Naive thymus-derived CD8-positive, alpha-beta T cell (primary cell): ENCODE results near the gene FAM89A. TPM values are rescaled to one million over a fixed set of nuclear protein-coding genes. Genes with fewer than 3 reads are reported as not detected.
"Not testable (repeated sequence)": the region's sequence is repeated elsewhere in the genome, so short reads cannot be mapped to it uniquely, and the experiment has no call there.

Experiments used
- ATAC-seq, 2 donors: fragments of 150-1000 bp; cut with Tn5 transposase in 1 of 2; sonication (Bioruptor Pico), chemical (Tn5 transposase) in 1 of 2; 1 replicate in 1 of 2; 2 replicates in 1 of 2; pipeline ENCODE4 v1.10.0; 2021; ENCODE audit warnings: mild to moderate bottlenecking in 2 of 2, moderate library complexity in 2 of 2
- POLR2A ChIA-PET: fragments of 350-600 bp; sonication (Branson Sonifier 250); formaldehyde crosslinking; loops from one replicate; lab custom pipeline; 2021; ENCODE audit warnings: antibody characterized with exemption; lab: Charles Lee
- DNase-seq, 10 donors: peaks; one replicate each; pipeline versions ENCODE4 v3.0.0 to v3.0.0-alpha.2; 2020 to 2022
- H3K27ac Mint-ChIP-seq, 10 donors: one replicate each; pipeline ENCODE4 v1.8.0; 2020 to 2022; ENCODE audit warnings: mild to moderate bottlenecking in 10 of 10, mixed read lengths in 10 of 10, moderate library complexity in 4 of 10, inconsistent platforms in 1 of 10
- H3K27me3 Mint-ChIP-seq, 5 donors: one replicate each; pipeline ENCODE4 v1.8.0; 2021 to 2022; ENCODE audit warnings: mixed read lengths in 5 of 5
- H3K36me3 Mint-ChIP-seq, 3 donors: one replicate each; pipeline ENCODE4 v1.8.0; 2020 to 2022; ENCODE audit warnings: mixed read lengths in 3 of 3, mild to moderate bottlenecking in 2 of 3, inconsistent platforms in 1 of 3
- H3K4me1 Mint-ChIP-seq, 4 donors: one replicate each; pipeline ENCODE4 v1.8.0; 2021 to 2022; ENCODE audit warnings: mixed read lengths in 4 of 4
- H3K4me3 Mint-ChIP-seq, 10 donors: one replicate each; pipeline ENCODE4 v1.8.0; 2020 to 2022; ENCODE audit warnings: mild to moderate bottlenecking in 10 of 10, mixed read lengths in 10 of 10, moderate library complexity in 6 of 10, inconsistent platforms in 1 of 10
- H3K9me3 Mint-ChIP-seq, 9 donors: one replicate each; pipeline ENCODE4 v1.8.0; 2020 to 2022; ENCODE audit warnings: mixed read lengths in 9 of 9, mild to moderate bottlenecking in 3 of 9, inconsistent platforms in 1 of 9, moderate library complexity in 1 of 9
- polyA plus RNA-seq, 3 donors: library from polyadenylated mRNA; unstranded; fragments of 300-500 nt; fragmentation: Illumina TruSeq; gene quantifications; one replicate each; pipeline ENCODE4 v1.2.3, GENCODE V29; 2021
- total RNA-seq, 8 experiments: library from RNA in 2 of 8; stranded (reverse) in 2 of 8; gene quantifications; one replicate each; pipeline ENCODE4 v1.2.3 and lab custom pipeline; 2021 to 2026

The FAM89A gene
- total and polyA plus RNA-seq, 5 experiments from 2014 or later: 7.4 to 11.1 (median 9.3) TPM

GRCh38 chr1:231039161-231040018, 664 bp downstream of the FAM89A start:
- Mint-ChIP-seq H3K9me3 (no peaks in the 10 kb centered on the region), H3K36me3 (no peaks in the 10 kb centered on the region), H3K27me3 (peaks cover 0 to 2% (median 0%) of the 10 kb centered on the region in 5 donors), H3K27ac (peak overlapping the region in 8 of 10 donors; percentile 21 to 77 (median 47)), H3K4me1 (peaks cover 17 to 37% (median 32%) of the 10 kb centered on the region in 4 donors), H3K4me3 (peak overlapping the region; percentile 71 to 88 (median 82))
- peak; percentile 16 to 33 for ATAC-seq
- peak in 7 of 10 donors; percentile 3 to 38 (median 24) for DNase-seq
- POLR2A ChIA-PET: interaction anchor here (0.9 to 4.9 kb wide), 2 partner anchors 61 to 172 kb away, joined by 3 to 25 read pairs; partner anchors contain the start of genes ARV1 and TTC13

GRCh38 chr1:231037585-231038517, 2.2 kb downstream of the FAM89A start:
- peak overlapping the region in 6 of 10 donors; percentile 30 to 83 (median 68) for H3K4me3 Mint-ChIP-seq
- DNase-seq: no peak
- ATAC-seq: no peak
- H3K27ac Mint-ChIP-seq: peak overlapping the region in 3 of 10 donors; percentile 6 to 62 (median 40)
- H3K4me1 Mint-ChIP-seq: peaks cover 21 to 46% (median 38%) of the 10 kb centered on the region in 4 donors
- H3K36me3 Mint-ChIP-seq: peaks cover 0 to 2% (median 0%) of the 10 kb centered on the region in 3 donors
- H3K9me3 Mint-ChIP-seq: no peaks in the 10 kb centered on the region
- POLR2A ChIA-PET: interaction anchor here (4.9 kb wide), 1 partner anchor 60 kb away, joined by 25 read pairs; the partner anchor contains the start of genes ARV1 and TTC13
- peaks cover 0 to 2% (median 0%) of the 10 kb centered on the region in 5 donors for H3K27me3 Mint-ChIP-seq

DNA sequence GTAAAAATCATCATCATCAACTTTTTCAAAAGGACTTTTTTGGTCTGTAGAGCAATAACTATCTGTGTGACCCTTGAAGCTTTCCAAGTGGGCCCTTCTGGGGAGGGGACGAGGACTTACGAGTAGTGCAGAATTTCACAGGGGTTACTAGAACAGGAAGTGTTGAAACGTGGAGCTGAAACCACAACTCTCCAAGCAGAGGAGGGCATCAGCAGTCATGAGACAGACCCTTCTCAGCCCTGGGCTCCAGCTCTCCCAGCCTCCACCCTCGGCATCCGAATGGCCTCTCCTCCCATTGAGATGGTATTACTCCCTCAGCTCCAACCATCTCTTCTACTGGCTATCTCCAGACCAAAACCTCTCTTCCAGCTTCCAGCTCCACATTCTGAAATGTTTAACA, 3.6 kb downstream of the FAM89A start:
- H3K9me3 Mint-ChIP-seq: no peaks in the 10 kb centered on the region
- peaks cover 0 to 2% (median 0%) of the 10 kb centered on the region in 5 donors for H3K27me3 Mint-ChIP-seq
- POLR2A ChIA-PET: interaction anchor here (1.1 kb wide), 1 partner anchor 9 kb away, joined by 3 read pairs; no protein-coding TSS in a partner anchor
- H3K4me3 Mint-ChIP-seq: peak overlapping the region in 3 of 10 donors; percentile 3 to 53 (median 3)
- H3K27ac Mint-ChIP-seq: peak overlapping the region in 4 of 10 donors; percentile 0 to 62 (median 9)
- peaks cover 0 to 2% (median 0%) of the 10 kb centered on the region in 3 donors for H3K36me3 Mint-ChIP-seq
- H3K4me1 Mint-ChIP-seq: peaks cover 23 to 44% (median 39%) of the 10 kb centered on the region in 4 donors
- ATAC-seq (no peak), DNase-seq (no peak)

DNA sequence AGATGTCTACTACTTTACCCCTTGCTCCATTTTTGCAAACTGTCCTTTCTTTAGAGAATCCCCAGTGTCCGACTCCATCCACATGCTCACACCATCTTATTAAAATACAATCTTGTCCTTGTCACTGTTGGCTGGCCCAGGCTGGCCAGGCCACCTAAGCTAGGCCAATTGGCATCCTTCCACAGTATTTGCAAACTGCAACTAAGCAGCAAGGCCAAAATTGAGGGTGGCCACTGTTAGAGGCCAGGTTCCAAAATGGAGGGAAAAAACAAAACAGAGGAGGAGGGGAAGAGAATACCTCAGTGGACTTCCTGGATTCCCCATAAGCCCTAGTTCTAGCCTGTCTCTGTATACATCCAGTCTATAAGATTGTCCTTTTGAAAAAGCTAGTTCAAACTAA, 4.3 kb downstream of the FAM89A start:
- H3K4me3 Mint-ChIP-seq: no peak overlapping the region
- H3K9me3 Mint-ChIP-seq: no peaks in the 10 kb centered on the region
- DNase-seq: no peak
- H3K27ac Mint-ChIP-seq: no peak overlapping the region
- no peak for ATAC-seq
- peaks cover 0 to 2% (median 0%) of the 10 kb centered on the region in 5 donors for H3K27me3 Mint-ChIP-seq
- peaks cover 20 to 41% (median 35%) of the 10 kb centered on the region in 4 donors for H3K4me1 Mint-ChIP-seq
- POLR2A ChIA-PET: interaction anchor here (0.6 to 1.1 kb wide), 2 partner anchors 9 to 12 kb away, joined by 3 read pairs; no protein-coding TSS in a partner anchor
- peaks cover 0 to 2% (median 0%) of the 10 kb centered on the region in 3 donors for H3K36me3 Mint-ChIP-seq

DNA sequence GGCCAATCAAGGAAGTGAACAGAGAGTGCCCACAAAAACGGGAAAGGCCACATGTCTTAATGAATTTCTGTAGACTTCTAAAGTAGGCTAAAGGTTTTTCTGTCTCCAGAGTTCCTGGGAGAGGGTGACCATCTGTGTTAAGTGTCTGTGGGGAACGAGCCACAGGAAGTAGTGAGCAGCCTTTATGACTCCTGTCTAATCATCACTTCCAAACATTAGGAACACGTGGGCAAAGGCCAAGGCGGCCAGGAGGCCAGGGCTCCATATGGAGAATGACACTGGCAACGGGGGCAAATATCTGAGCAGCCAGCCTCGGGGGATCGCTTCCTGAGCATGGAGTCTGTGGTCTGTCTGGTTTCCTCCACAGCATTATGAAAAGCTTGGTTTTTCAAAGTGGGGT, 7.1 kb downstream of the FAM89A start:
- H3K36me3 Mint-ChIP-seq: peaks cover 0 to 4% (median 0%) of the 10 kb centered on the region in 3 donors
- peak overlapping the region in 2 of 10 donors; percentile 14 to 59 for H3K27ac Mint-ChIP-seq
- H3K9me3 Mint-ChIP-seq: no peaks in the 10 kb centered on the region
- H3K4me1 Mint-ChIP-seq: peaks cover 24 to 42% (median 37%) of the 10 kb centered on the region in 4 donors
- no peak overlapping the region for H3K4me3 Mint-ChIP-seq
- no peak for ATAC-seq
- no peak for DNase-seq
- POLR2A ChIA-PET: no interaction called here
- H3K27me3 Mint-ChIP-seq: peaks cover 0 to 2% (median 0%) of the 10 kb centered on the region in 5 donors

- Mint-ChIP-seq H3K27ac (peak overlapping the region in 1 of 10 donors; percentile 18), H3K4me1 (peaks cover 14 to 30% (median 23%) of the 10 kb centered on the region in 4 donors), H3K4me3 (no peak overlapping the region), H3K36me3 (peaks cover 0 to 11% (median 0%) of the 10 kb centered on the region in 3 donors), H3K9me3 (no peaks in the 10 kb centered on the region), H3K27me3 (peaks cover 0 to 3% (median 0%) of the 10 kb centered on the region in 5 donors)
- POLR2A ChIA-PET: no interaction called here
- ATAC-seq (no peak), DNase-seq (no peak)
Observed at GRCh38 chr1:231029841-231030240, 10.2 kb downstream of the FAM89A start.

- H3K27ac Mint-ChIP-seq, ATAC-seq, H3K27me3 Mint-ChIP-seq, POLR2A ChIA-PET, H3K9me3 Mint-ChIP-seq, H3K4me3 Mint-ChIP-seq, H3K36me3 Mint-ChIP-seq, DNase-seq: not testable (repeated sequence)
- peaks cover 12 to 30% (median 23%) of the 10 kb centered on the region in 4 donors for H3K4me1 Mint-ChIP-seq
Observed at GRCh38 chr1:231029247-231029646, 10.8 kb downstream of the FAM89A start.

- H3K4me1 Mint-ChIP-seq: peaks cover 12 to 30% (median 21%) of the 10 kb centered on the region in 4 donors
- ATAC-seq (no peak), DNase-seq (no peak)
- peaks cover 0 to 3% (median 0%) of the 10 kb centered on the region in 5 donors for H3K27me3 Mint-ChIP-seq
- H3K4me3 Mint-ChIP-seq: peak overlapping the region in 5 of 10 donors; percentile 16 to 66 (median 40)
- peaks cover 0 to 9% (median 0%) of the 10 kb centered on the region in 3 donors for H3K36me3 Mint-ChIP-seq
- H3K27ac Mint-ChIP-seq: peak overlapping the region in 4 of 10 donors; percentile 4 to 21 (median 4)
- POLR2A ChIA-PET: no interaction called here
- no peaks in the 10 kb centered on the region for H3K9me3 Mint-ChIP-seq
Observed at GRCh38 chr1:231028682-231029081, 11.4 kb downstream of the FAM89A start.

- no peak for DNase-seq
- Mint-ChIP-seq H3K9me3 (no peaks in the 10 kb centered on the region), H3K27me3 (peaks cover 0 to 3% (median 0%) of the 10 kb centered on the region in 5 donors), H3K27ac (no peak overlapping the region), H3K4me1 (peaks cover 9 to 24% (median 18%) of the 10 kb centered on the region in 4 donors), H3K4me3 (no peak overlapping the region), H3K36me3 (peaks cover 0 to 9% (median 0%) of the 10 kb centered on the region in 3 donors)
- no peak for ATAC-seq
- POLR2A ChIA-PET: no interaction called here
Observed at GRCh38 chr1:231027971-231028370, 12.1 kb downstream of the FAM89A start.

- ATAC-seq: no peak
- peak overlapping the region in 1 of 10 donors; percentile 41 for H3K27ac Mint-ChIP-seq
- H3K4me1 Mint-ChIP-seq: peaks cover 8 to 18% (median 14%) of the 10 kb centered on the region in 4 donors
- DNase-seq: no peak
- peaks cover 0 to 9% (median 0%) of the 10 kb centered on the region in 3 donors for H3K36me3 Mint-ChIP-seq
- H3K4me3 Mint-ChIP-seq: no peak overlapping the region
- H3K27me3 Mint-ChIP-seq: peaks cover 0 to 3% (median 0%) of the 10 kb centered on the region in 5 donors
- POLR2A ChIA-PET: no interaction called here
- H3K9me3 Mint-ChIP-seq: no peaks in the 10 kb centered on the region
Observed at GRCh38 chr1:231027136-231027925, 12.7 kb downstream of the FAM89A start.

DNA sequence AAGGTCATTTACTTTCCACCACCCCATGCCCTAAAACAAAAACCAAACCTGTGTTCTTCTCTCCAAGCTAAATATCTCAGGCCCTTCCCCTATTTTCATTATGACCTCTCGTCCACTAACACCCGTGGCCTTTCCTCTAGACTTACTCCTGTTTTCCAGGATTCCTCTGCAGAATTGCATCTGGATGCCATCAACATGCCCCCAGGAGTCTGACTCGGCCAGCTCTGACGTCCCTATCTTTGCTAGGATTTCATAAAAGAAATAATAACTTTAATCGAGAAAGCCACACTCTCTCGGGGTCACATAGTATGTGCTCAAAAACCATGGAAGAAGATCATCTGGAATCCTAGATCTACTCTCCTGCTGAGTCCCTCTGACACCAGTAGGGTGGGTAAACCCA, 13.5 kb downstream of the FAM89A start:
- ATAC-seq: no peak
- H3K36me3 Mint-ChIP-seq: peaks cover 0 to 9% (median 0%) of the 10 kb centered on the region in 3 donors
- no peak for DNase-seq
- H3K9me3 Mint-ChIP-seq: no peaks in the 10 kb centered on the region
- H3K4me3 Mint-ChIP-seq: no peak overlapping the region
- POLR2A ChIA-PET: no interaction called here
- peak overlapping the region in 3 of 10 donors; percentile 5 to 46 (median 10) for H3K27ac Mint-ChIP-seq
- peaks cover 8 to 17% (median 15%) of the 10 kb centered on the region in 4 donors for H3K4me1 Mint-ChIP-seq
- peaks cover 0 to 3% (median 0%) of the 10 kb centered on the region in 5 donors for H3K27me3 Mint-ChIP-seq
